H9 (cell line): ENCODE measurements around the gene ZNF668. TPM values are rescaled to one million over a fixed set of nuclear protein-coding genes. Genes with fewer than 3 reads are reported as not detected.
A peak's percentile ranks its signal among the peaks of the same experiment; 100 is the strongest.
"Not testable (repeated sequence)": the region's sequence is repeated elsewhere in the genome, so short reads cannot be mapped to it uniquely, and the experiment has no call there.

Source experiments
- DNase-seq: peaks from one replicate; pipeline ENCODE4 v3.0.0-alpha.2; 2017
- H2AFZ ChIP-seq: one replicate; pipeline ENCODE4 v1.6.1; 2013; ENCODE audit warnings: mild to moderate bottlenecking, low read length, control low read depth, moderate library complexity
- H2AK5ac ChIP-seq: 2 replicates; pipeline ENCODE4 v1.6.1; 2013; ENCODE audit warnings: low read length, control low read depth, mixed read lengths; ENCODE audit not compliant: insufficient read length
- H2BK120ac ChIP-seq: one replicate; pipeline ENCODE4 v1.6.1; 2013; ENCODE audit warnings: low read depth, mild to moderate bottlenecking, low read length, control low read depth, inconsistent platforms; ENCODE audit not compliant: poor library complexity, severe bottlenecking
- H2BK12ac ChIP-seq: 2 replicates; pipeline ENCODE4 v1.6.1; 2013; ENCODE audit warnings: low read length, control low read depth, mixed read lengths, low read depth; ENCODE audit not compliant: insufficient read length
- H2BK15ac ChIP-seq: 2 replicates; pipeline ENCODE4 v1.6.1; 2013; ENCODE audit warnings: low read depth, low read length, control low read depth
- H2BK20ac ChIP-seq: one replicate; pipeline ENCODE4 v1.6.1; 2013; ENCODE audit warnings: low read depth, mild to moderate bottlenecking, low read length, control low read depth, inconsistent platforms; ENCODE audit not compliant: poor library complexity, severe bottlenecking
- H2BK5ac ChIP-seq: 2 replicates; pipeline ENCODE4 v1.6.1; 2013; ENCODE audit warnings: low read length, control low read depth, mixed read lengths; ENCODE audit not compliant: insufficient read length
- H3K14ac ChIP-seq: 2 replicates; pipeline ENCODE4 v1.6.1; 2013; ENCODE audit warnings: low read length, control low read depth; ENCODE audit not compliant: insufficient read depth
- H3K18ac ChIP-seq: 2 replicates; pipeline ENCODE4 v1.6.1; 2013; ENCODE audit warnings: low read depth, mild to moderate bottlenecking, mixed read lengths, low read length, control low read depth; ENCODE audit not compliant: insufficient read length
- H3K23ac ChIP-seq: 2 replicates; pipeline ENCODE4 v1.6.1; 2013; ENCODE audit warnings: low read length, control low read depth, mixed read lengths, low read depth; ENCODE audit not compliant: insufficient read length
- H3K23me2 ChIP-seq: 2 replicates; pipeline ENCODE4 v1.6.1; 2013; ENCODE audit warnings: low read depth, mild to moderate bottlenecking, mixed read lengths, low read length, control low read depth; ENCODE audit not compliant: insufficient read length, poor library complexity, severe bottlenecking
- H3K27ac ChIP-seq: 2 replicates; pipeline ENCODE4 v1.5.1; 2013; ENCODE audit warnings: low read length, control low read depth, mixed read lengths, low read depth; ENCODE audit not compliant: insufficient read length
- H3K27me3 ChIP-seq: 2 replicates; pipeline ENCODE4 v1.6.1; 2013; ENCODE audit warnings: low read length, control low read depth, inconsistent platforms; ENCODE audit not compliant: insufficient read depth
- H3K4ac ChIP-seq: 2 replicates; pipeline ENCODE4 v1.6.1; 2013; ENCODE audit warnings: low read depth, mild to moderate bottlenecking, control low read depth, inconsistent platforms, low read length, moderate library complexity
- H3K4me1 ChIP-seq: 2 replicates; pipeline ENCODE4 v1.6.1; 2013; ENCODE audit warnings: low read length, control low read depth, inconsistent platforms; ENCODE audit not compliant: insufficient read depth
- H3K4me2 ChIP-seq: 2 replicates; pipeline ENCODE4 v1.6.1; 2013; ENCODE audit warnings: low read length, control low read depth, mixed read lengths; ENCODE audit not compliant: insufficient read length, insufficient read depth
- H3K56ac ChIP-seq: 2 replicates; pipeline ENCODE4 v1.6.1; 2013; ENCODE audit warnings: low read depth, mild to moderate bottlenecking, mixed read lengths, low read length, control low read depth; ENCODE audit not compliant: insufficient read length
- H3K79me1 ChIP-seq: 2 replicates; pipeline ENCODE4 v1.6.1; 2013; ENCODE audit warnings: low read depth, mild to moderate bottlenecking, moderate library complexity, low read length, control low read depth, inconsistent platforms; ENCODE audit not compliant: insufficient read depth, poor library complexity, severe bottlenecking
- H3K79me2 ChIP-seq: 2 replicates; pipeline ENCODE4 v1.6.1; 2013; ENCODE audit warnings: low read length, control low read depth, inconsistent platforms; ENCODE audit not compliant: insufficient read depth
- H3K9ac ChIP-seq: 2 replicates; pipeline ENCODE4 v1.6.1; 2013; ENCODE audit warnings: low read length, control low read depth, mixed read lengths; ENCODE audit not compliant: insufficient read length; ENCODE audit errors: extremely low read depth
- H3K9me3 ChIP-seq: one replicate; pipeline ENCODE4 v1.6.1; 2013; ENCODE audit warnings: low read depth, low read length, inconsistent platforms; ENCODE audit not compliant: control insufficient read depth
- H3T11ph ChIP-seq: one replicate; pipeline ENCODE4 v1.6.1; 2013; ENCODE audit warnings: mild to moderate bottlenecking, low read length, control low read depth, inconsistent platforms
- H4K20me1 ChIP-seq: one replicate; pipeline ENCODE4 v1.6.1; 2013; ENCODE audit not compliant: control insufficient read depth, insufficient read length, insufficient read depth
- H4K5ac ChIP-seq: 2 replicates; pipeline ENCODE4 v1.6.1; 2013; ENCODE audit warnings: low read depth, mild to moderate bottlenecking, mixed read lengths, low read length, control low read depth; ENCODE audit not compliant: insufficient read length
- H4K8ac ChIP-seq: replicated peaks from 2 replicates; pipeline ENCODE4 v1.6.1; 2013; ENCODE audit warnings: low read length, control low read depth, mixed read lengths, low read depth; ENCODE audit not compliant: insufficient read length
- H4K91ac ChIP-seq: 2 replicates; pipeline ENCODE4 v1.6.1; 2013; ENCODE audit warnings: low read depth, mild to moderate bottlenecking, moderate library complexity, mixed read lengths, low read length, control low read depth; ENCODE audit not compliant: insufficient read length
- H3K27ac Mint-ChIP-seq, 3 experiments: 2 replicates in 2 of 3; 3 replicates in 1 of 3; pipeline ENCODE4 v1.8.0; 2020 to 2021; ENCODE audit warnings: mixed read lengths in 3 of 3, mild to moderate bottlenecking in 1 of 3, moderate library complexity in 1 of 3
- H3K27me3 Mint-ChIP-seq: 2 replicates; pipeline ENCODE4 v1.8.0; 2021; ENCODE audit warnings: low read depth, mild to moderate bottlenecking, moderate library complexity, mixed read lengths
- H3K36me3 Mint-ChIP-seq, 3 experiments: 2 replicates in 2 of 3; 3 replicates in 1 of 3; pipeline ENCODE4 v1.8.0; 2020 to 2021; ENCODE audit warnings: low read depth in 3 of 3, mixed read lengths in 3 of 3; ENCODE audit not compliant: insufficient read depth in 1 of 3
- H3K4me1 Mint-ChIP-seq, 2 experiments: 2 replicates each; pipeline ENCODE4 v1.8.0; 2020; ENCODE audit warnings: mixed read lengths in 2 of 2
- H3K4me3 Mint-ChIP-seq, 2 experiments: 2 replicates in 1 of 2; 3 replicates in 1 of 2; pipeline ENCODE4 v1.8.0; 2020 to 2021; ENCODE audit warnings: mild to moderate bottlenecking in 2 of 2, mixed read lengths in 2 of 2, moderate library complexity in 1 of 2
- H3K9me3 Mint-ChIP-seq, 2 experiments: 2 replicates in 1 of 2; 3 replicates in 1 of 2; pipeline ENCODE4 v1.8.0; 2020; ENCODE audit warnings: mild to moderate bottlenecking in 2 of 2, mixed read lengths in 2 of 2, moderate library complexity in 1 of 2
- CTCF ChIP-seq: fragments of 200-600 bp; sonication (generic); conservative IDR thresholded peaks from 3 replicates; pipeline ENCODE4 v1.8.0; 2021; ENCODE audit warnings: antibody characterized with exemption, mild to moderate bottlenecking
- WGBS: extraction: QIAGEN DNeasy Blood & Tissue Kit; methylation state at CpG from one replicate; pipeline ENCODE4 v1.1.7; 2013; ENCODE audit warnings: missing lambda C conversion rate, low lambda C conversion rate, mixed read lengths; ENCODE audit not compliant: insufficient read length; ENCODE audit errors: extremely low coverage; 5-methylcytosine and 5-hydroxymethylcytosine counted together
- total RNA-seq: library from RNA; stranded (reverse); gene quantifications from 2 replicates; pipeline ENCODE4 v1.2.1, GENCODE V29; 2021

ZNF668 gene
- total RNA-seq, 1 experiment from 2014 or later = 18.6 TPM

GRCh38 chr16:31016018-31016417, 58.0 kb downstream of the ZNF668 start:
- no peak overlapping the region for H3K14ac ChIP-seq
- H3K56ac ChIP-seq = no peak overlapping the region
- H4K8ac ChIP-seq = no peak overlapping the region
- Mint-ChIP-seq H3K4me3 (no peak overlapping the region; a peak in 2 of 5 replicates), H3K9me3 (no peaks in the 10 kb centered on the region; a peak in 1 of 5 replicates), H3K4me1 (peaks cover 0 to 6% of the 10 kb centered on the region in 2 experiments; a peak in 3 of 4 replicates), H3K27me3 (peaks cover 36% of the 10 kb centered on the region), H3K36me3 (no peaks in the 10 kb centered on the region; a peak in 1 of 7 replicates), H3K27ac (no peak overlapping the region)
- no peak overlapping the region for H3K9ac ChIP-seq
- H2BK20ac ChIP-seq = no peak overlapping the region
- no peak overlapping the region for H3K27ac ChIP-seq
- WGBS = no CpG with 5 or more reads among the region's 6 CpGs
- no peaks in the 10 kb centered on the region for H3K27me3 ChIP-seq
- DNase-seq = no peak
- no peaks in the 10 kb centered on the region for H3K79me2 ChIP-seq
- H3K4me1 ChIP-seq = no peaks in the 10 kb centered on the region
- no peak overlapping the region for H3K18ac ChIP-seq
- H3K23ac ChIP-seq = no peak overlapping the region
- no peak overlapping the region for H4K5ac ChIP-seq
- H3K4ac ChIP-seq = no peak overlapping the region
- no peaks in the 10 kb centered on the region for H3K79me1 ChIP-seq
- H2AFZ ChIP-seq = no peak overlapping the region
- H2BK15ac ChIP-seq = no peak overlapping the region
- 0 out of 3 replicates have a peak, but pooled peaks have one; percentile 28 for TF ChIP-seq CTCF
- no peak overlapping the region for H2BK120ac ChIP-seq
- no peaks in the 10 kb centered on the region for H4K20me1 ChIP-seq
- H3K4me2 ChIP-seq = no peak overlapping the region
- no peak overlapping the region for H3T11ph ChIP-seq
- H2BK5ac ChIP-seq = no peak overlapping the region
- H4K91ac ChIP-seq = no peak overlapping the region
- H2BK12ac ChIP-seq = no peak overlapping the region
- H3K23me2 ChIP-seq = no peaks in the 10 kb centered on the region
- H2AK5ac ChIP-seq = no peak overlapping the region
- H3K9me3 ChIP-seq = no peaks in the 10 kb centered on the region

- not testable (repeated sequence) for H3T11ph ChIP-seq, H3K36me3 Mint-ChIP-seq, H3K23me2 ChIP-seq, H3K9me3 ChIP-seq, H3K23ac ChIP-seq, H2BK15ac ChIP-seq, H3K4ac ChIP-seq, H2AK5ac ChIP-seq, H3K79me2 ChIP-seq, H3K18ac ChIP-seq, H3K56ac ChIP-seq, H4K5ac ChIP-seq, H3K79me1 ChIP-seq, H3K4me1 ChIP-seq, H2BK20ac ChIP-seq, H3K14ac ChIP-seq, DNase-seq, H3K27me3 ChIP-seq, H3K27ac Mint-ChIP-seq, H4K20me1 ChIP-seq, H2BK120ac ChIP-seq, H4K8ac ChIP-seq, H3K4me2 ChIP-seq, H2BK12ac ChIP-seq, H3K9me3 Mint-ChIP-seq, H3K27ac ChIP-seq, H3K9ac ChIP-seq, H2BK5ac ChIP-seq, H2AFZ ChIP-seq, H4K91ac ChIP-seq, H3K4me3 Mint-ChIP-seq
- peaks cover 9 to 20% of the 10 kb centered on the region in 2 experiments for H3K4me1 Mint-ChIP-seq
- peaks cover 38% of the 10 kb centered on the region for H3K27me3 Mint-ChIP-seq
These were observed 60.7 kb downstream of the ZNF668 start for GRCh38 chr16:31013292-31013691.
